ENCODE results near the gene SIM1.

The SIM1 gene

GRCh38 chr6:100464903-100465700 is at the start of gene SIM1:
SIM1 (minus strand) TSS chr6:100464921; CDS start chr6:100463468, 1,453 bp downstream.
- DNase-seq, result peak; percentile 49

- no peak for DNase-seq
These were observed 47.6 kb upstream of the SIM1 start for GRCh38 chr6:100512203-100512862.

GRCh38 chr6:100509101-100509500 is 44.4 kb upstream of the SIM1 start:
- no peak for DNase-seq

- DNase-seq, result no peak
These were observed 41.9 kb upstream of the SIM1 start for GRCh38 chr6:100506651-100507050.

GRCh38 chr6:100504786-100505737 is 40.3 kb upstream of the SIM1 start:
- DNase-seq, result no peak

- DNase-seq, result no peak
These were observed 38.5 kb upstream of the SIM1 start for GRCh38 chr6:100503043-100503705.

- DNase-seq, result no peak
These were observed 28.6 kb upstream of the SIM1 start for GRCh38 chr6:100493206-100493888.

- DNase-seq, result no peak
These were observed 27.4 kb upstream of the SIM1 start for GRCh38 chr6:100491952-100492670.

GRCh38 chr6:100490065-100490464 is 25.3 kb upstream of the SIM1 start:
- no peak for DNase-seq

GRCh38 chr6:100488244-100488643 is 23.5 kb upstream of the SIM1 start:
- DNase-seq, result peak; percentile 15

- DNase-seq, result no peak
These were observed 22.9 kb upstream of the SIM1 start for GRCh38 chr6:100487638-100488037.

- no peak for DNase-seq
These were observed 20.5 kb upstream of the SIM1 start for GRCh38 chr6:100485268-100485667.

- no peak for DNase-seq
These were observed 19.8 kb upstream of the SIM1 start for GRCh38 chr6:100484474-100484873.

GRCh38 chr6:100482698-100483097 is 18.0 kb upstream of the SIM1 start:
- DNase-seq, result no peak

- peak; percentile 34 for DNase-seq
These were observed 14.7 kb upstream of the SIM1 start for GRCh38 chr6:100479179-100480035.

- DNase-seq, result no peak
These were observed 11.0 kb upstream of the SIM1 start for GRCh38 chr6:100475554-100476320.

GRCh38 chr6:100473182-100473581 is 8.5 kb upstream of the SIM1 start:
- no peak for DNase-seq

- DNase-seq, result no peak
These were observed 8.0 kb upstream of the SIM1 start for GRCh38 chr6:100472674-100473073.

- no peak for DNase-seq
These were observed 5.8 kb upstream of the SIM1 start for GRCh38 chr6:100470422-100471120.
